SJCRH30 (cell line): ENCODE data around the gene COL21A1. TPM values are rescaled to one million over a fixed set of nuclear protein-coding genes. Genes with fewer than 3 reads are reported as not detected.
"Not testable (repeated sequence)": the region's sequence is repeated elsewhere in the genome, so short reads cannot be mapped to it uniquely, and the experiment has no call there.

Experiments used
- DNase-seq, 2 experiments: peaks; one replicate each; pipeline ENCODE4 v3.0.0-alpha.2; 2015 to 2020
- H3K27ac ChIP-seq: fragments of 250-450 bp; sonication (Bioruptor Pico); 2 replicates; pipeline ENCODE4 v1.5.1; 2020; ENCODE audit warnings: mild to moderate bottlenecking, moderate library complexity
- H3K27me3 ChIP-seq: fragments of 250-450 bp; sonication (Bioruptor Pico); 2 replicates; pipeline ENCODE4 v1.5.1; 2020; ENCODE audit warnings: mild to moderate bottlenecking, moderate library complexity
- H3K36me3 ChIP-seq: fragments of 250-450 bp; sonication (Bioruptor Pico); 2 replicates; pipeline ENCODE4 v1.5.1; 2020; ENCODE audit warnings: mild to moderate bottlenecking, moderate library complexity
- H3K4me1 ChIP-seq: fragments of 250-450 bp; sonication (Bioruptor Pico); 2 replicates; pipeline ENCODE4 v1.5.1; 2020; ENCODE audit warnings: mild to moderate bottlenecking, moderate library complexity
- H3K4me3 ChIP-seq: fragments of 250-450 bp; sonication (Bioruptor Pico); 2 replicates; pipeline ENCODE4 v1.5.1; 2020; ENCODE audit warnings: mild to moderate bottlenecking, moderate library complexity
- H3K9me3 ChIP-seq: fragments of 250-450 bp; sonication (Bioruptor Pico); replicated peaks from 2 replicates; pipeline ENCODE4 v1.5.1; 2020; ENCODE audit warnings: mild to moderate bottlenecking, moderate library complexity
- total RNA-seq: library from RNA; depleted of rRNA; stranded (reverse); fragments of >200 nt; shearing (Covaris generic); gene quantifications from 2 replicates; pipeline ENCODE4 v1.2.3, GENCODE V29; 2014

COL21A1 gene
- total RNA-seq, 1 experiment from 2014 or later, result 1.6 TPM

- H3K9me3 ChIP-seq, result no peaks in the 10 kb centered on the region; the same call in 1 of the 2 replicates
- H3K27ac ChIP-seq, result no peak overlapping the region
- no peak overlapping the region for H3K4me3 ChIP-seq
- H3K36me3 ChIP-seq, result no peaks in the 10 kb centered on the region
- no peak for DNase-seq
- H3K27me3 ChIP-seq, result no peaks in the 10 kb centered on the region
- H3K4me1 ChIP-seq, result peaks cover 22% of the 10 kb centered on the region
These were observed 16.4 kb upstream of the COL21A1 start for GRCh38 chr6:56263596-56264315.

GRCh38 chr6:56260593-56260992 is 13.2 kb upstream of the COL21A1 start:
- peaks cover 33% of the 10 kb centered on the region for H3K4me1 ChIP-seq
- H3K9me3 ChIP-seq, H3K27ac ChIP-seq, H3K4me3 ChIP-seq, DNase-seq, H3K36me3 ChIP-seq, H3K27me3 ChIP-seq: not testable (repeated sequence)

- H3K27ac ChIP-seq, result peak overlapping the region; percentile 24; the same call in 1 of the 2 replicates
- peak; percentile 57 to 78 for DNase-seq
These were observed 12.1 kb upstream of the COL21A1 start for GRCh38 chr6:56259234-56260077.

GRCh38 chr6:56255349-56255748 is 8.0 kb upstream of the COL21A1 start:
- no peak overlapping the region for H3K27ac ChIP-seq
- peaks cover 27% of the 10 kb centered on the region for H3K4me1 ChIP-seq
- H3K36me3 ChIP-seq, result no peaks in the 10 kb centered on the region
- DNase-seq, result no peak
- H3K4me3 ChIP-seq, result no peak overlapping the region
- no peaks in the 10 kb centered on the region for H3K9me3 ChIP-seq
- H3K27me3 ChIP-seq, result no peaks in the 10 kb centered on the region

More at GRCh38 chr6:56259234-56260077, 12.1 kb upstream of the COL21A1 start:
- H3K4me3 ChIP-seq, result no peak overlapping the region
- H3K9me3 ChIP-seq, result no peaks in the 10 kb centered on the region
- peaks cover 33% of the 10 kb centered on the region for H3K4me1 ChIP-seq
- H3K36me3 ChIP-seq, result no peaks in the 10 kb centered on the region
- no peaks in the 10 kb centered on the region for H3K27me3 ChIP-seq

- H3K27me3 ChIP-seq, result no peaks in the 10 kb centered on the region
- no peak for DNase-seq
- no peaks in the 10 kb centered on the region for H3K36me3 ChIP-seq
- H3K9me3 ChIP-seq, result no peaks in the 10 kb centered on the region
- no peak overlapping the region for H3K4me3 ChIP-seq
- H3K27ac ChIP-seq, result no peak overlapping the region
- H3K4me1 ChIP-seq, result peaks cover 16% of the 10 kb centered on the region
These were observed 2.9 kb upstream of the COL21A1 start for GRCh38 chr6:56250266-56250665.

- Histone ChIP-seq H3K9me3 (no peaks in the 10 kb centered on the region), H3K27me3 (no peaks in the 10 kb centered on the region), H3K4me3 (no peak overlapping the region), H3K27ac (no peak overlapping the region), H3K36me3 (no peaks in the 10 kb centered on the region), H3K4me1 (peaks cover 27% of the 10 kb centered on the region)
- DNase-seq, result no peak
These were observed 308 bp upstream of the COL21A1 start for GRCh38 chr6:56247654-56248122.

GRCh38 chr6:56246541-56246880 is 869 bp downstream of the COL21A1 start:
- Histone ChIP-seq H3K4me1 (peaks cover 39% of the 10 kb centered on the region), H3K36me3 (no peaks in the 10 kb centered on the region), H3K9me3 (no peaks in the 10 kb centered on the region), H3K27ac (peak overlapping the region; percentile 68; the same call in 1 of the 2 replicates), H3K4me3 (no peak overlapping the region), H3K27me3 (no peaks in the 10 kb centered on the region)
- no peak for DNase-seq

GRCh38 chr6:56245903-56246351 is 1.5 kb downstream of the COL21A1 start:
- Histone ChIP-seq H3K4me1 (peaks cover 40% of the 10 kb centered on the region), H3K36me3 (no peaks in the 10 kb centered on the region), H3K27me3 (no peaks in the 10 kb centered on the region), H3K4me3 (no peak overlapping the region), H3K27ac (peak overlapping the region; percentile 68), H3K9me3 (no peaks in the 10 kb centered on the region)
- DNase-seq, result peak; percentile 28 to 76

- no peak overlapping the region for H3K4me3 ChIP-seq
- no peaks in the 10 kb centered on the region for H3K27me3 ChIP-seq
- no peaks in the 10 kb centered on the region for H3K9me3 ChIP-seq
- no peak overlapping the region for H3K27ac ChIP-seq
- peaks cover 45% of the 10 kb centered on the region for H3K4me1 ChIP-seq
- no peak for DNase-seq
- no peaks in the 10 kb centered on the region for H3K36me3 ChIP-seq
These were observed 2.7 kb downstream of the COL21A1 start for GRCh38 chr6:56244528-56245253.

- H3K27ac ChIP-seq, result no peak overlapping the region
- peaks cover 45% of the 10 kb centered on the region for H3K4me1 ChIP-seq
- no peak overlapping the region for H3K4me3 ChIP-seq
These were observed 3.3 kb downstream of the COL21A1 start for GRCh38 chr6:56244089-56244488.

GRCh38 chr6:56243518-56244070 is 3.8 kb downstream of the COL21A1 start:
- no peak for DNase-seq
- H3K36me3 ChIP-seq, result no peaks in the 10 kb centered on the region
- H3K4me3 ChIP-seq, result no peak overlapping the region
- H3K27ac ChIP-seq, result no peak overlapping the region
- no peaks in the 10 kb centered on the region for H3K27me3 ChIP-seq
- no peaks in the 10 kb centered on the region for H3K9me3 ChIP-seq
- H3K4me1 ChIP-seq, result peaks cover 45% of the 10 kb centered on the region

More at GRCh38 chr6:56244089-56244488, 3.3 kb downstream of the COL21A1 start:
- no peak for DNase-seq
- Histone ChIP-seq H3K36me3 (no peaks in the 10 kb centered on the region), H3K9me3 (no peaks in the 10 kb centered on the region), H3K27me3 (no peaks in the 10 kb centered on the region)

GRCh38 chr6:56242346-56242745 is 5.0 kb downstream of the COL21A1 start:
- Histone ChIP-seq H3K27ac (no peak overlapping the region), H3K9me3 (no peaks in the 10 kb centered on the region), H3K4me3 (no peak overlapping the region), H3K27me3 (no peaks in the 10 kb centered on the region), H3K36me3 (no peaks in the 10 kb centered on the region), H3K4me1 (peaks cover 45% of the 10 kb centered on the region)
- peak in 1 of 2 experiments; percentile 41 for DNase-seq

GRCh38 chr6:56241124-56241802 is 6.1 kb downstream of the COL21A1 start:
- H3K27ac ChIP-seq, result no peak overlapping the region
- no peaks in the 10 kb centered on the region for H3K36me3 ChIP-seq
- H3K27me3 ChIP-seq, result no peaks in the 10 kb centered on the region
- H3K4me1 ChIP-seq, result peaks cover 39% of the 10 kb centered on the region
- no peak overlapping the region for H3K4me3 ChIP-seq
- no peaks in the 10 kb centered on the region for H3K9me3 ChIP-seq
- peak; percentile 22 to 79 for DNase-seq

GRCh38 chr6:56238352-56238751 is 9.0 kb downstream of the COL21A1 start:
- Histone ChIP-seq H3K27me3 (no peaks in the 10 kb centered on the region), H3K9me3 (no peaks in the 10 kb centered on the region), H3K4me3 (no peak overlapping the region), H3K4me1 (peaks cover 20% of the 10 kb centered on the region), H3K27ac (no peak overlapping the region), H3K36me3 (no peaks in the 10 kb centered on the region)
- no peak for DNase-seq
